ENCODE measurements around the gene GDPD5.

- TF ChIP-seq CTCF (IDR thresholded peaks at IDR 0.05; ENCODE audit: borderline replicate concordance, extremely low read depth, low read length, poor library complexity, severe bottlenecking): no peak
- no peak for TF ChIP-seq EZH2 (IDR thresholded peaks at IDR 0.05; ENCODE audit: borderline replicate concordance, low read depth, low read length, severe bottlenecking)
Observed at GRCh38 chr11:75522286-75523044, 3.3 kb downstream of the GDPD5 start.
